HPDE6-E6E7 (cell line): ENCODE results near the gene MALRD1.

ENCODE experiments used
- DNase-seq: peaks from one replicate; pipeline ENCODE4 v3.0.0; 2011; ENCODE audit warnings: missing footprints; ENCODE audit errors: extremely low spot score

Gene MALRD1

GRCh38 chr10:19048489-19048888, at the start of gene MALRD1:
Gene MALRD1 (plus strand): TSS chr10:19048801. CDS start chr10:19048939, 138 bp downstream.
- no peak for DNase-seq

- no peak for DNase-seq
These were observed 45.3 kb upstream of the MALRD1 start for GRCh38 chr10:19003341-19003740.

- no peak for DNase-seq
These were observed 36.5 kb upstream of the MALRD1 start for GRCh38 chr10:19012111-19012510.

GRCh38 chr10:19014034-19014433, 34.6 kb upstream of the MALRD1 start:
- DNase-seq = no peak

- DNase-seq = no peak
These were observed 34.1 kb upstream of the MALRD1 start for GRCh38 chr10:19014498-19014897.

GRCh38 chr10:19017116-19017890, 31.3 kb upstream of the MALRD1 start:
- DNase-seq = no peak

- no peak for DNase-seq
These were observed 27.4 kb upstream of the MALRD1 start for GRCh38 chr10:19021162-19021561.

- no peak for DNase-seq
These were observed 24.0 kb upstream of the MALRD1 start for GRCh38 chr10:19024611-19025010.

GRCh38 chr10:19031763-19032162, 16.8 kb upstream of the MALRD1 start:
- no peak for DNase-seq

- DNase-seq = no peak
These were observed 14.9 kb upstream of the MALRD1 start for GRCh38 chr10:19033741-19034140.

GRCh38 chr10:19041171-19041570, 7.4 kb upstream of the MALRD1 start:
- no peak for DNase-seq

GRCh38 chr10:19043431-19043830, 5.2 kb upstream of the MALRD1 start:
- no peak for DNase-seq

GRCh38 chr10:19046679-19047078, 1.9 kb upstream of the MALRD1 start:
- no peak for DNase-seq

- DNase-seq = no peak
These were observed 290 bp downstream of the MALRD1 start for GRCh38 chr10:19048891-19049290.

- DNase-seq = no peak
These were observed 966 bp downstream of the MALRD1 start for GRCh38 chr10:19049567-19049966.

GRCh38 chr10:19054289-19054835, 5.8 kb downstream of the MALRD1 start:
- DNase-seq = no peak

- no peak for DNase-seq
These were observed 9.4 kb downstream of the MALRD1 start for GRCh38 chr10:19058046-19058445.

GRCh38 chr10:19063986-19064385, 15.4 kb downstream of the MALRD1 start:
- DNase-seq = no peak

GRCh38 chr10:19071946-19072345, 23.3 kb downstream of the MALRD1 start:
- DNase-seq = no peak

- no peak for DNase-seq
These were observed 28.7 kb downstream of the MALRD1 start for GRCh38 chr10:19077276-19077675.

- no peak for DNase-seq
These were observed 48.0 kb downstream of the MALRD1 start for GRCh38 chr10:19096501-19097073.

- DNase-seq = no peak
These were observed 48.5 kb downstream of the MALRD1 start for GRCh38 chr10:19097151-19097550.

- DNase-seq = no peak
These were observed 50.2 kb downstream of the MALRD1 start for GRCh38 chr10:19098803-19099202.
